GM19395 (cell line): ENCODE data around the gene ZNF827.

Source experiments
- ATAC-seq: cut with Tn5 transposase; IDR thresholded peaks from one replicate; pipeline ENCODE4 v1.9.1; 2021; ENCODE audit warnings: mild to moderate bottlenecking, moderate library complexity; ENCODE audit not compliant: unreplicated experiment

The ZNF827 gene

DNA sequence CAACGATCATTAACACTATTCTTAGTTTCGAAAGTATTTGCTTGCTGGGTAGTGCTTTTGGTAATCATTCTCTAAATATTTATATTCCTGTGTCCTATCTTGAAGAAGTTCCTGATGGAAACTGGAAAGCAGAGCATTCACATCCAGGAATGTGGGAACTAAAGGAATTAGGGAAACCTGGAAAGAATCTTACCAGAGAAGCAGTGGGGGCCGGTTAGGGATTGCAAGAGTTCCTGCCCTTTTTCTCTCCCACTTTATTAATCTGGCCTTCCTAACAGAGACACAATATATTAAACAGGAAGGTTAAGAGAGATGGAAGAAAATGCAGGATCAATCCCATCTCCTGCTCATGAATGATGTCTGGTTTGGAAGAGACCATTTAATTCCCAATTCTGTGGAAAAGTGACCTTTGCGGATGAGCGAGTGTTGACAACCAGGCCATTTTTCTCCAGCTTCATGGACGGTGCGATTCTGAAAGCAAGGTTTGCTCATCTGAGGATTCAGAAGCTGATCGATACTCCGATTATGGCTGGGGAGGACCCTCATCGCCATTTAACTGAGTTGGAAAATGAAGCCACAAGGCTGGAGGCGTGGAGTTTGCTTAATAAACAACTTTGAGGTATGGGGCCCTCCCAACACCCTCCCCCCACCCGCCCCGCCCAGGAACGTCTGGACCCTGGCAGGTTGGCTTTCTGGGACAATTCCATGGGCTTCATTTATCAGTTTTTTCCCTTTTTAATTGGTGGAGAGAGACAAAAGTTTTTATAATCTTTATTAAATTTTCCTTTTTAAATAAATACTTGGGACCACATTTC is 206.4 kb downstream of the ZNF827 start:
- ATAC-seq, result no peak

DNA sequence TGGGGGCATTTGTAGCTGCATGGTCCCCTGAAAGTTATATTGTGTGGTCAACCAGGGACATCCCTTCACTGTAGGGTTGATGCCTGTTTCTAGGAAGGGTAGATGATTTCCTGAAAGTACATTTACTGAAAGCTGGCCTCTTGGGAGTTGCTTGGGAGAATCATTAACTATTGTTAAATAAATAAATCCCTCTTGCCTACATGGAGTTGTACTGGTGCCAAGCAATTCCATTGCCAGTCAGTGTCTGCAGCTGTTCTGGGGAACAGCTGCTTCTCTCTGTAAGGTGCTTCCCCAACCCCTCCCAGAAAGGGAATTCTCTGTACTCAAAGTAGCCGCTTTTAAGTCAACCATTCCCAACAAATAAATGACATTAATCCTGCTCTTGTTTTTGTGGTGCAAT is 207.6 kb downstream of the ZNF827 start:
- no peak for ATAC-seq

DNA sequence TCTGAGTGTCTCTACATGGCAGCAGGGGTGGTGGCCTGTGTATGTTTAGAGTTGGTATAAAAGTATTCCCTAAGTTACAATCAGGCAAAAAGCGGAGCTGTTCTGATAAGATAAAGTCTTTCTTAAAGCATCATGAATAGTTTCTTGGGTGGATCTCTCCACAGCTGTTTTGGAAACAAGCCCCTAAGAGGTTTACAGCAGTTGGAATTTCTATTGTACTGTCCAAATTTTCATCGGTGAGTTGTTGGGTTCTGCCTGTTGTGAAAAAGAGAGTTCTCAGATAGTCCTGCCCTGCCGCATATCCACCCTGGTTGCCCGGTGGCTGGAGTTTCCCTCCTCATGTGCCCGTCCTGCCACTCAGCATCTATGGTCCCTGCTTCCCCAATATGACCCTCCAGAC is 208.6 kb downstream of the ZNF827 start:
- no peak for ATAC-seq

DNA sequence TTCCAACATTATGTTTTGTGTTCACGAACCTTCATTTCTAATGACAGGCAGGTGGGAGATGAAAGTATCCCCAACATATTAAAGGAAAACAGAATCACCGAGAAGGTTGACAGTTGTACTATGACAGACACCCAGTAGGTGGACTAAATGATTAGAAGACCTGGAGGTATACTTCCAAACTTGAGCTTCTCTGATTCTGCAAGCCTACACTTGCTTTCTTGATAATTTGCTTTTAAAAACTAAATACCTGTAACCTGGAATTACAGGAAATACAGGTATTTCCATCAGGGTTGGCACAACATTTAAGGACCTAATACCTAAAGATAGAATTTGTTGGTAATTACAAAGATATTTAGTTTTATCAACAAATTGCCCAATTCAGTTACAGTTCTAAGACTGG is 215.3 kb downstream of the ZNF827 start:
- ATAC-seq, result no peak

DNA sequence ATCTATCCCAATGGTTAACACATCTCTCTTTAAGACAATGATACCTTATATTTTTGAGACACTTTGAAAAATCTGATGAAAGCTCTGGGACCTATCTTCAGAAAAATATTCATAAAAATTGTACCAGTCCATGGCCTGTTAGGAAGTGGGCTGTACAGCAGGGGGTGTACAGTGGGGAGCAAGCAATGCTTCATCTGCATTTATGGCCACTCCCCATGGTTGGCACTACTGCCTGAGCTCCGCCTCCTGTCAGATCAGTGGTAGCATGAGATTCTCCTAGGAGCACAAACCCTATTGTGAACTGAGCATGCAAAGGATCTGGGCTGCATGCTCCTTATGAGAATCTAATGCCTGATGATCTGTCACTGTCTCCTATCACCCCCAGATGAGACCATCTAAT is 216.1 kb downstream of the ZNF827 start:
- no peak for ATAC-seq

DNA sequence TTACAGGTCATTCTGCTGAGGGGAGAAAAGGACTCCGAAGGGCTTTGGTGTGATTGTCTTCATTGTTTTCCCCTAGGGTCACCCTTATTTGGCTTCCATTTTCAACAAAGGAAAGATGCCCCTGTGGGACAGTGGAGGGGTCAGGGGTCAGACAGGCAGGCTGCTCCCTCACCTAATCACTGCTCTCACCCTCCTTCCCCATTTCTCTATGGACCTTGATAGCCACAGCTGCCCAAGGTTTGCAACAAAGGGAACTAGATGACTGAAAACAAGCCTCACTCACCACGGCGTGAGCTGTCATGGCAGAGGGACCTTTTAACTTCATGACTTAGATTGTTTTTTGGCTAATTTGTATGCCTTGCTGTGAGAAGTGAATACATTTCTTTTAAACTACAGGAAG is 218.0 kb downstream of the ZNF827 start:
- ATAC-seq, result peak; percentile 24

DNA sequence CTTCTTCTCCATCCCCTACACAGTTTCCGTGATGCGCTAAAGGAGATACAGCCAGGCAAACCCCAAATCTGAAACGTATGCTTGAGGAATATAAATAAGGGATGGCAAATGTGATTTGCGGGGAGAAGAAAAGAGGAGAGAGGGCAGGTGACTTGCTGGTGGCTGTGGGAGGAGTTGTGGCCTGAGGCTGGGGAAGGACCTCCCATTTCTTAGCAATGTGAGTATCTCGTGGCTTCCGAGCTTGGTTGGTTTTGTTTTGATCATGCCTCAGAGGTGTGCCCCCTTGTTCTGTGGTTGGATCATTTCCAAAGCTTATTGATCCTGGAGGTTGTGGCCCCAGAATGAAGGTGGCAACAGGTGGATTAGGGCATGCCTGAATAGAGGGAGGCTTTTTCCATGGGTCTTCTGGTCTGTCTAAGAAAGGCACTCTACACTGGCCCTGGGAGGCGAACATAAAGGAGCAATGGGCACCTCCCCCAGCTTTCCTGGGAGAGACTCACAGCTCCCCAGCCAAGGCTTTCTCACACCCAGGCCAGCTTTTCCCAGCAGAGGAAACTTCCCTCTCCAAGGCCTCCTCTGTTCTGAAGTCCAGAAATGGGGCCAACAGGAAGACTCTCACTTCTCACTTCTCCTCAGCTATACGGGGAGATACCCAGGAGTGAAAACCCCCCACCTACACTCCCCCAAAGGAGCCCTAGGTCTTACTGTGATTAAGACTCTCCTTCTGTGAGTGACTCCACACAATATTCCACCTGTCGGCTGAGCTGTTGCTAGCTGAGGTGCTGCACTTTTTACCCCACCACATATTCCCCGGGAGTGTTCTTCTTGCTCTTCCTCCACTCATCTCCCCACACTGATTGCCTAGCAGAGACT is 218.6 kb downstream of the ZNF827 start:
- ATAC-seq, result peak; percentile 81

DNA sequence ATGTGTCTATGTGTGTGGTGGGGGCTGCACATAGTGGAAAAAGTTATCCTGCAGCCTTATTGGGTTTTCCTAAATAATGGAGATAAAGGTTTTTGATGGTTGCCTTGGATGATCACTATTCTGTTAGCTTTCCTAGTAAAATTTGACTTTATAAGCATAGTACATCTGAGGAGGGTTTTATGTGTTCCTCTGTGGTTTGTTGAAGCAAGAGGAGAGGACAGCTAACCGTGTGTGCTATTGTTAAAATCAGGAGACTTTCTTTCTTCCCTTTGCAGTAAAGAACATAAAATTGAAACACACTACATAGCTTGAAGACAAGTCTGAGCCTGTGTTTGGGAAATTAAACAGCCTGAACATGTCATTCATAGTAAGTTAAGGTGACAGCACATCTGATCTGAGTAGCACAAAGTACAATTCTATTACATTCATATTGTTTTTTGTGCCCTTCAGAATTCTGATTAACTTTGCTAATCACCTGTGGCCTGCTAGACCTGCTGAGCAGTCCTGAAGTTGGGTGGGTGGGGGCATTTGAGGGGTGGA is 221.9 kb downstream of the ZNF827 start:
- ATAC-seq, result no peak

DNA sequence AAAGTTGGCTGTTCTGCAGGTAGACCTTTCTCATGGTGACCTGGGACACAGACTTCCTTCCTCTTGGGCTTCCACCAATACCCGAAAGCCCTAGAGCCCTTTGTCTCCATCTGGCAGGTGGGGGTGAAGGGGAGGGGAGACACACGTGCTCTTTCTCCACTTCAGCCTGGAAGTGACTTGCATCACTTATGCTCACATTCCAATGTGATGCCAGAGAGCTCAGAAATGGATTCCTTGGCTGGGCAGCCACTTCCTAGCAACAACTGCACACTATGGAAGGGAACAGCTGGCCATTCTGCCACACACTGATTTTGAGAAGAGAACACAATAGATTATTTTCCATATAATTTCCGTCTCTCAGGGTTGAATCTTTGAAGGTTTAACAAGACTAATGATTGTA is 222.4 kb downstream of the ZNF827 start:
- ATAC-seq, result no peak

DNA sequence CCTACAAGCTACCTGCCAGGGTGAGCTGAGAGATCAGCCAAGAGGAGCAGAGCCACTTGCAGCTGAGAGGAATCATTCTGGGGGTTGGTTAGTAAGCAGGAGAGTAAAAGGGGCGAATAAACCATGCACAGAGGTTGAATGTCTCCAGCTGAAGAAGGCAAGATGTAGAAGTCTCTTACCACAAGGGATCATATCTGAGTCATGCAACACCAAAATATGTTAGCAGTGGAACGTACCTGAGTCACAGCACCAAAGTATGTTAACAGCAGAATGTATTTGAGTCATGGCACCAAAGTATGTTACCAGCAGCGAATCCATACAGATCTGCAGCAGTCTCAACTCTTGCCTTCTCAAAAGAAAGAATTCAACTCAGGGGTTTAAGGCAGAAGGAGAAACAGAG is 228.8 kb downstream of the ZNF827 start:
- peak; percentile 85 for ATAC-seq

DNA sequence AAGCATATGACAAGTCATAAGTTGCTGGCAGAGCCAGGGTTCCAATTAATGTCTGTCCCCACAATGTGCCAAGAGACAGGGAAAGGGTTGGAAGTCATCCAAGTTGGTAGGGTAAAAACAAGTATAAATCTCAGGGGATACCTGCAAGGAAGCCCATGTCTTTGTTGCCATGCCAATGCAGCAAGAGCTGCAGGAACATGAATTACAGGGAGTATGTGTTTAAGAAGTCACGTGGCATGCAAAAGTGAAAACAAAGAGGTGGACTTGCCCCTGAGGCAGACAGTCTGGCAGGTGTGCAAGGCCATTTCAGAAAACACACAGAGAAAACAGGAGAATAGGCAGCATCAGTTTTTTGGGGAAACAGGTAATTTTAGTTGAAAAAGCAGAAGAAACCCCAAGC is 229.3 kb downstream of the ZNF827 start:
- no peak for ATAC-seq
